K562 (cell line): ENCODE measurements around the gene MPPED2. TPM values are rescaled to one million over a fixed set of nuclear protein-coding genes. Genes with fewer than 3 reads are reported as not detected.

Experiments used
- ATAC-seq: fragments of 200-7000 bp; cut with Tn5 transposase; 3 replicates; pipeline ENCODE4 v1.9.1; 2020; ENCODE audit warnings: moderate library complexity
- BruUV-seq: library from RNA; stranded (reverse); fragments of 400-500 nt; replicated peaks from 2 replicates; lab custom pipeline; 2021; lab: Mats Ljungman, UMichigan
- CTCF ChIA-PET: fragments of 300-600 bp; formaldehyde crosslinking; extraction: SDS; loops from one replicate; lab custom pipeline; 2021; ENCODE audit warnings: low intra/inter-chr PET ratio; lab: Yijun Ruan, JAX
- POLR2A ChIA-PET: fragments of 300-600, 350-650 bp; sonication (Branson Sonifier 250); formaldehyde crosslinking; extraction: SDS; loops from one replicate; lab custom pipeline; 2021; ENCODE audit warnings: antibody characterized with exemption, inconsistent platforms; lab: Yijun Ruan, JAX
- DNase-seq, 4 experiments: peaks; one replicate each; pipeline versions ENCODE4 v3.0.0 to v3.0.0-alpha.2; 2011 to 2018; ENCODE audit warnings: low spot score in 3 of 4, mixed read lengths in 3 of 4; ENCODE audit errors: extremely low read depth in 1 of 4
- FAIRE-seq: peaks from 2 replicates; lab custom pipeline; 2011; peaks lifted over from hg19 to GRCh38; lab: Jason Lieb, UNC
- H2AFZ ChIP-seq: 2 replicates; pipeline ENCODE4 v1.6.0; 2011; ENCODE audit warnings: low read depth, low read length, control low read depth, inconsistent platforms
- H3K27ac ChIP-seq: fragments of 200-600 bp; 3 replicates; pipeline ENCODE4 v1.8.0; 2011; ENCODE audit warnings: low read depth, mild to moderate bottlenecking, control low read depth, inconsistent platforms, low read length, moderate library complexity, mixed read lengths; ENCODE audit errors: extremely low read depth
- H3K27me3 ChIP-seq, 2 experiments: fragments of 300-600 bp in 1 of 2; 2 replicates in 1 of 2; 3 replicates in 1 of 2; pipeline versions ENCODE4 v1.6.0 to v1.8.0; 2011; ENCODE audit warnings: inconsistent platforms in 2 of 2, low read length in 2 of 2, mild to moderate bottlenecking in 1 of 2, mixed read lengths in 1 of 2, moderate library complexity in 1 of 2; ENCODE audit not compliant: control insufficient read depth in 2 of 2, insufficient read depth in 2 of 2
- H3K36me3 ChIP-seq: fragments of 300-600 bp; 3 replicates; pipeline ENCODE4 v1.8.0; 2011; ENCODE audit warnings: mild to moderate bottlenecking, low read length, inconsistent platforms; ENCODE audit not compliant: control insufficient read depth, insufficient read depth
- H3K4me1 ChIP-seq, 2 experiments: fragments of 200-600 bp in 1 of 2; replicated peaks in 1 of 2; 2 replicates in 1 of 2; 3 replicates in 1 of 2; pipeline versions ENCODE4 v1.5.1 to v1.8.0; 2011; ENCODE audit warnings: inconsistent platforms in 2 of 2, low read length in 2 of 2, mild to moderate bottlenecking in 1 of 2, mixed read lengths in 1 of 2, moderate library complexity in 1 of 2; ENCODE audit not compliant: control insufficient read depth in 2 of 2, insufficient read depth in 2 of 2
- H3K4me2 ChIP-seq: 2 replicates; pipeline ENCODE4 v1.6.1; 2011; ENCODE audit warnings: low read length, control low read depth, inconsistent platforms, mixed read lengths; ENCODE audit not compliant: insufficient read depth
- H3K4me3 ChIP-seq: fragments of 200-600 bp; sonication (generic), shearing (Covaris generic); 2 replicates; pipeline ENCODE4 v1.5.1; 2016; ENCODE audit warnings: control low read depth, inconsistent platforms
- H3K79me2 ChIP-seq: fragments of 200-600 bp; 3 replicates; pipeline ENCODE4 v1.8.0; 2011; ENCODE audit warnings: low read length, inconsistent platforms; ENCODE audit not compliant: control insufficient read depth, insufficient read depth
- H3K9ac ChIP-seq, 2 experiments: 2 replicates each; pipeline versions ENCODE4 v1.6.0 to v1.6.1; 2011; ENCODE audit warnings: low read depth in 2 of 2, low read length in 2 of 2, control low read depth in 1 of 2, inconsistent platforms in 1 of 2, mild to moderate bottlenecking in 1 of 2, mixed read lengths in 1 of 2; ENCODE audit not compliant: insufficient read depth in 1 of 2
- H3K9me1 ChIP-seq: one replicate; pipeline ENCODE4 v1.6.0; 2011; ENCODE audit warnings: inconsistent platforms, mild to moderate bottlenecking, low read length, moderate library complexity; ENCODE audit not compliant: control insufficient read depth, insufficient read depth
- H3K9me3 ChIP-seq: replicated peaks from 2 replicates; pipeline ENCODE4 v1.5.1; 2011; ENCODE audit warnings: low read depth, low read length, inconsistent platforms; ENCODE audit not compliant: control insufficient read depth, insufficient read depth
- H4K20me1 ChIP-seq: replicated peaks from 2 replicates; pipeline ENCODE4 v1.6.1; 2011; ENCODE audit warnings: low read length, inconsistent platforms, mixed read lengths; ENCODE audit not compliant: control insufficient read depth, insufficient read depth
- CBX2 ChIP-seq: fragments of 200-600 bp; sonication (generic); IDR thresholded peaks from one replicate; pipeline ENCODE4 v1.6.1; 2012; ENCODE audit warnings: mild to moderate bottlenecking, low read length, inconsistent platforms; ENCODE audit not compliant: insufficient read depth, poor library complexity, severe bottlenecking
- GTF2E2 ChIP-seq: fragments of 200-800 bp; sonication (Bioruptor generic); IDR thresholded peaks from 2 replicates; pipeline ENCODE4 v1.6.1; 2016; ENCODE audit warnings: missing genetic modification characterization, missing compliant biosample characterization
- MAFG ChIP-seq: fragments of 450-650 bp; conservative IDR thresholded peaks from 2 replicates; pipeline ENCODE4 v1.6.1; 2016; ENCODE audit warnings: missing genetic modification characterization, missing compliant biosample characterization
- PYGO2 ChIP-seq: fragments of 450-650 bp; IDR thresholded peaks from 2 replicates; pipeline ENCODE4 v1.6.1; 2016; ENCODE audit warnings: mild to moderate bottlenecking, missing genetic modification characterization, moderate library complexity, missing compliant biosample characterization
- RUNX1 ChIP-seq: sonication (generic); IDR thresholded peaks from 2 replicates; pipeline ENCODE4 v1.6.1; 2016; ENCODE audit warnings: antibody characterized with exemption, low read depth
- ZEB2 ChIP-seq: fragments of 450-650 bp; IDR thresholded peaks from 2 replicates; pipeline ENCODE4 v1.6.1; 2016
- ZNF121 ChIP-seq: sonication (generic); formaldehyde crosslinking; conservative IDR thresholded peaks from 2 replicates; pipeline ENCODE4 v1.8.0; 2022; ENCODE audit warnings: missing genetic modification reagents
- ZNF347 ChIP-seq: fragments of 450-650 bp; formaldehyde crosslinking; IDR thresholded peaks from 2 replicates; pipeline ENCODE4 v1.4.0; 2020; ENCODE audit warnings: low read depth, mild to moderate bottlenecking, moderate library complexity
- WGBS: fragments of 100-300 bp; shearing (Covaris generic); methylation state at CpG from one replicate; pipeline ENCODE4 v1.1.6; 2016; ENCODE audit warnings: low coverage, mixed read lengths; ENCODE audit not compliant: insufficient coverage; ENCODE audit errors: missing lambda C conversion rate; 5-methylcytosine and 5-hydroxymethylcytosine counted together
- in situ Hi-C: fragments of 300-500 bp; cut with MboI; formaldehyde crosslinking; loops from 4 replicates; pipeline ENCODE4 v1.15.0; 2018; ENCODE audit warnings: inconsistent platforms, mixed read lengths
- intact Hi-C: fragments of 100-400 bp; cut with micrococcal nuclease; formaldehyde crosslinking; loops from 2 replicates; pipeline ENCODE4 v1.14.2; 2022
- polyA plus RNA-seq, 8 experiments: library from polyadenylated mRNA; depleted of rRNA in 4 of 8; stranded (reverse) in 5 of 8; unstranded in 3 of 8; fragments of >200 nt; fragmentation: Nextera tagmentation in 2 of 8; fragmentation: Illumina TruSeq in 1 of 8; extraction: Ambion mirVana in 2 of 8; extraction: Trizol in 1 of 8; gene quantifications; 2 replicates each; pipeline versions ENCODE4 v1.2.1 to v1.2.3, GENCODE V29; 2011 to 2014; ENCODE audit warnings: inconsistent platforms in 1 of 8, missing spikeins in 1 of 8
- total RNA-seq, 7 experiments: library from RNA; depleted of rRNA in 6 of 7; stranded (reverse); fragments of >200 nt in 6 of 7; fragmentation: Illumina TruSeq in 2 of 7; extraction: Trizol in 2 of 7; gene quantifications; 2 replicates each; pipeline versions ENCODE4 v1.2.1 to v1.2.3, GENCODE V29; 2011 to 2021; ENCODE audit warnings: low replicate concordance in 1 of 7
- TF ChIP-seq, protein P1 (sequence below): sonication (generic); formaldehyde crosslinking; IDR thresholded peaks from 2 replicates; pipeline ENCODE4 v1.4.0; 2020; ENCODE audit warnings: mild to moderate bottlenecking, missing genetic modification reagents

Gene MPPED2
- total and polyA plus RNA-seq, 9 of the 15 experiments (the other 6 are each of a cell fraction or from before 2014, with no cell fraction given): not detected

DNA sequence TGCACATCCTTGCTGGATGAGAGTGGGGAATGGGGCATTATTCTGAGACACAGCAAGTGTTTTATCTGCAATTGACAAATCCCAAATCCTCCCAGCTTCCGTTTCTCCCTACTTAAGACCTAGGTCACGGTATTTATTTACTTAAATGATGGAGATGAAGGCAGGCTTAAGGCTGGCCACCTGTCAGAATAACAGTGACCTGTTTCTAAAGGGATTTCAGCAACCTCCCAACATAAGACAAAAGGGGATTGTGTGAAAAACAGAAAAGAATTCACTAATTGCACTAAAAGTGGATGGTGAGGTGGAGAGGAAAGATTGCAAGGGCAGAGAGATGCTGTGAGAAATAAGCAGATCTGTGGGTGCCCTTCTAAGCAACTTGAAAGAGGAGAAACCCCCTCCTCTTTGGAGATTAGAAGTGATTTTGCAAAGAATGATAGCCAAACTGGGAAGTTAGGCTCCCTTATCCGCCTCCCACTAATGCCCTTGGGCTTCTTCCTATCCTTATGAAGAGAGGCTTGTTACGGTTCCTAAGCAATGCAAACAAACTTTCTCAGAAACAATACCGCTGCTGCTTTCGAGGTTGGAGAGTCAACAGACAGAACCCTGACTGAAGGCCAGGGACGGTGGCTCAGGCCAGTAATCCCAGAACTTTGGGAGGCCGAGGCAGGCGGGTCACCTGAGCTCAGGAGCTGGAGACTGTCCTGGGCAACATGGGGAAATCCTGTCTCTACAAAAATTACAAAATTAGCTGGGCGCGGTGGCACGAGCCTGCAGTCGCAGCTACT is 179.0 kb downstream of the MPPED2 start:
- no peaks in the 10 kb centered on the region for H4K20me1 ChIP-seq
- ATAC-seq: no peak

DNA sequence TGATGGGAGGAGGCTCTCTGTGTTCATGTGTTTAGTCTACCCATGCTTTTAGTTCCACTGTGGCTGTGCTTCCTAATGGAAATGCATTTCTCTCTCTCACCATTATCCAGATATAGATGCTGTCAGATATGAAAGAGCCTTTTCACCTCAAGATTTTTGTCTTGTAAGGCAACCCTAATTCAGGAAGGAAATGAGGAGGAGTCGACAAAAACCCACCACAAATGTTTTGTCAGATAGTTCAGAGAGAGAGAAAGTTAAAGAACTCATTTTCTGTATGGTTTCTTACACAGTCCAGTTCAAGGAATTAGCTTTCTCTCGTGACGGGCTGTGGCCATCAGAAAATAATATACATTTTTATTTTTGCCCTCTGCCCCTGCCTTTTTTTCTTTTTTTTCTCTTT is 180.8 kb downstream of the MPPED2 start:
- no TSS peak for BruUV-seq
- H3K36me3 ChIP-seq: no peaks in the 10 kb centered on the region
- DNase-seq: no peak
- H3K79me2 ChIP-seq: no peaks in the 10 kb centered on the region
- no peak overlapping the region for H3K4me3 ChIP-seq
- in situ Hi-C loops: no loop called here
- intact Hi-C loops: no loop called here
- TF ChIP-seq ZEB2 (no peak), GTF2E2 (no peak), PYGO2 (tag) (no peak), ZNF347 (CRISPR knock-in tag) (no peak), ZNF121 (CRISPR knock-in tag) (no peak), CBX2 (no peak)
- TF ChIP-seq, protein P1, sequence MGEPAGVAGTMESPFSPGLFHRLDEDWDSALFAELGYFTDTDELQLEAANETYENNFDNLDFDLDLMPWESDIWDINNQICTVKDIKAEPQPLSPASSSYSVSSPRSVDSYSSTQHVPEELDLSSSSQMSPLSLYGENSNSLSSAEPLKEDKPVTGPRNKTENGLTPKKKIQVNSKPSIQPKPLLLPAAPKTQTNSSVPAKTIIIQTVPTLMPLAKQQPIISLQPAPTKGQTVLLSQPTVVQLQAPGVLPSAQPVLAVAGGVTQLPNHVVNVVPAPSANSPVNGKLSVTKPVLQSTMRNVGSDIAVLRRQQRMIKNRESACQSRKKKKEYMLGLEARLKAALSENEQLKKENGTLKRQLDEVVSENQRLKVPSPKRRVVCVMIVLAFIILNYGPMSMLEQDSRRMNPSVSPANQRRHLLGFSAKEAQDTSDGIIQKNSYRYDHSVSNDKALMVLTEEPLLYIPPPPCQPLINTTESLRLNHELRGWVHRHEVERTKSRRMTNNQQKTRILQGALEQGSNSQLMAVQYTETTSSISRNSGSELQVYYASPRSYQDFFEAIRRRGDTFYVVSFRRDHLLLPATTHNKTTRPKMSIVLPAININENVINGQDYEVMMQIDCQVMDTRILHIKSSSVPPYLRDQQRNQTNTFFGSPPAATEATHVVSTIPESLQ (CRISPR knock-in tag): no peak
- TF ChIP-seq, all 486 proteins: peak for 0
- POLR2A ChIA-PET: interaction anchor here (1.2 kb wide), 1 partner anchor 10 kb away, joined by 4 read pairs; no protein-coding TSS in a partner anchor
- H2AFZ ChIP-seq: no peak overlapping the region
- 0% methylated on average over 3 of the region's 3 CpGs for WGBS
- H4K20me1 ChIP-seq: no peaks in the 10 kb centered on the region
- CTCF ChIA-PET: no interaction called here
- H3K4me1 ChIP-seq: no peaks in the 10 kb centered on the region
- no peak overlapping the region for H3K4me2 ChIP-seq
- no peak overlapping the region for H3K9ac ChIP-seq
- no peaks in the 10 kb centered on the region for H3K27me3 ChIP-seq
- ATAC-seq (no peak), FAIRE-seq (no peak)
- H3K27ac ChIP-seq: no peak overlapping the region
- no peaks in the 10 kb centered on the region for H3K9me1 ChIP-seq
- no peaks in the 10 kb centered on the region for H3K9me3 ChIP-seq

More for the DNA sequence above, 179.0 kb downstream of the MPPED2 start:
- ChIA-PET CTCF (no interaction called here), POLR2A (no interaction called here)
- Histone ChIP-seq H3K27ac (no peak overlapping the region), H3K27me3 (no peaks in the 10 kb centered on the region), H3K9ac (no peak overlapping the region), H3K4me3 (no peak overlapping the region), H3K9me3 (no peaks in the 10 kb centered on the region), H3K4me2 (no peak overlapping the region), H2AFZ (no peak overlapping the region), H3K4me1 (no peaks in the 10 kb centered on the region), H3K36me3 (no peaks in the 10 kb centered on the region), H3K79me2 (no peaks in the 10 kb centered on the region), H3K9me1 (no peaks in the 10 kb centered on the region)
- DNase-seq: no peak
- 1% methylated on average over 13 of the region's 13 CpGs for WGBS
- intact Hi-C loops: no loop called here
- TF ChIP-seq MAFG (tag): no peak
- TF ChIP-seq RUNX1: no peak
- no peak for FAIRE-seq
- BruUV-seq: no TSS peak
- in situ Hi-C loops: no loop called here
